Measurements from ENCODE around the gene TMEM44.
A peak's percentile ranks its signal among the peaks of the same experiment; 100 is the strongest.
"Not testable (repeated sequence)": the region's sequence is repeated elsewhere in the genome, so short reads cannot be mapped to it uniquely, and the experiment has no call there.

Gene TMEM44

DNA sequence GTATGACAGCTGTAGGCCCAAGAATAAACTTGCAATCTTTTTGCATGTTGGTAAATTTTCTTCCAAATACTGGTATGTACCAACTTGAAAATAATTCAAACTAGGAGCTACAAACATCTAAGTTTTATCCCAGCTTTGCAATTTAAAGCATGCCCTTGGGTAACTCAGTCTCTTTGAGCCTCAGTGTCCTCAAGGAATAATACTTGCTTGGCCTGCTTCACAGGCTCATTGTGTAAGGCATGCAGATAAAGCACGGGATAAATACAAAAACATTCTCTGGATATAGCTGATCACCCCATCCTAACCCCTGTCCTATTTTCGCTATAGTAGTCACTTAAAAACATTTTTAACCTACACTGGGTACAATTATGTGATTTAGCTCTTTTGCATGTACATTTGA is 9.6 kb upstream of the TMEM44 start:
- no peak for DNase-seq (ENCODE audit: low read depth, low spot score)

DNA sequence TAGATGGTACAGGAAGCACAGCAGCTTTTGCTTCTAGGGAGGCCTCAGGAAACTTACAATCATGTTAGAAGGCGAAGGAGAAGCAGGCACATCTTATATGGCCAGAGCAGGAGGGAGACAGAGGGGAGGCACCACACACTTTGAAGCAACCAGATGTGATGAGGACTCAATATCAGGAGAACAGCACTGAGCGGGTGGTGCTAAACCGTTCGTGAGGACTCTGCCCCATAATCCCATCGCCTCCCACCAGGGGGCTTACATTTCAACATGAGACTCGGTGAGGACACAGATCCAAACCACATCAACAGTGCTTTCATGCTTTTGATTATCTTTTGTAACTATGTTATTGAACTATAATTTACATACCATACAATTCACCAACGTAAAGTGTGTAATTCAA is 7.6 kb upstream of the TMEM44 start:
- DNase-seq (ENCODE audit: low read depth, low spot score) = peak; percentile 37

DNA sequence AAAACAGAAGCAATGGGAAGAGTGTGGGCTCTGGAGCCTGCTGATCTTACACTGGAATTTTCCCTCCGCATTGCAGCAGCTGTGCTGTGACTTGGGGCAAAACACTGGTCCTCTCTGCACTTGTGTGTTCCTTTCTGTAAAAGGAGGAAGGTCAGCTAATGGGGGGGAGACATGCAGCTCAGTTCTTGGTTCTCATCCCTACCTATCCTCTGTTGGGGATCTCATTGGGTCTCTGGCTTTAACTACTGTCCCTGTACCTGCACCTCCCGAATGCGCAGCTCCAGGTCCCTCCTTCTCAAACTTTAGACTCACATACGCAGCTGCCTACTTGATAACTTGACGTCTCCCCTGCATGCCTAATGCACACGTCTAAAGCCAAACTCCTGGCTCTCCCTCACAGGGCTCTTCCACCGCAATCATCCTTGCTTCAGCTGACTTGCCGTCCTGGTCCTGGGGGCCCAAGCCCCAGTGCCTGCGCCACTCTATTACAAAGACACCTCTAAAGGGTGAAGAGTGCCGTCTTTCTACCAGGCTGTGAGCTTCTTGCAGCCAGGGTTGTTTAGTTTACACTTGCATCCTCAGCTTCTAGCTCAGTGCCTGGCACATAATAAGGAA is 5.9 kb upstream of the TMEM44 start:
- no peak for DNase-seq (ENCODE audit: low read depth, low spot score)

DNA sequence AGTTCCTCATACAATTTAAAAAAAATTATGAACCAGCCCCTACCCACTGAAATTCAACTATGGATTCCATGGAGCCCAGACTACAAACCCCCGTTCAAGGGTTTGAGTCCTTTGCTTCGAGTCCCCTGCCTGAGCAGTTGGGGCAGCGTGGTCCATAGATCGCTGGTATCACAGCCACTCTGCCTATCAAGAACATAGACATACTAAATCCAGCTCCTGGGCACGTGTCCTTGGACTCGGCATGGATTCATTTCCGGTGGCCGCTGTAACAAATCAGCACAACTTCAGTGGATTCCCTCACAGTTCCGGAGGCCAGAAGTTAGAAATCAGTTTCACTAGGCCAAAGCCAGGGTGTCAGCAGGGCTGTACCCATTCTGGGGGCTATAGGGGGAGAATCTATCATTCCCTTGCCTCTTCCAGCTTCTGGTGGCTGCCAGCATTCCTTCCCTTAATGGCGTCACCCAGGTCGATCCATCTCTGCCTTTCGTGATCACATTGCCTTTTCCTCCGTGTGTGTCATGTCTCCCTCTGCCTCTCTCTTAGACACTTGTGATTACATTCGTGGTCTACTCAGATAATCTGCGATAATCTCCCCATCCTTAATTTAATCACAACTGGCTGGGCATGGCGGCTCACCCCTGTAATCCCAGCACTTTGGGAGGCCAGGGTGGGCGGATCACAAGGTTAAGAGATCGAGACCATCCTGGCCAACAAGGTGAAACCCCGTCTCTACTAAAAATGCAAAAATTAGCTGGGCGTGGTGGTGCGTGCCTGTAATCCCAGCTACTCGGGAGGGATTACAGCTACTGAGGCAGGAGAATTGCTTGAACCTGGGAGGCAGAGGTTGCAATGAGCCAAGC is 4.6 kb upstream of the TMEM44 start:
- DNase-seq (ENCODE audit: low read depth, low spot score) = no peak

DNA sequence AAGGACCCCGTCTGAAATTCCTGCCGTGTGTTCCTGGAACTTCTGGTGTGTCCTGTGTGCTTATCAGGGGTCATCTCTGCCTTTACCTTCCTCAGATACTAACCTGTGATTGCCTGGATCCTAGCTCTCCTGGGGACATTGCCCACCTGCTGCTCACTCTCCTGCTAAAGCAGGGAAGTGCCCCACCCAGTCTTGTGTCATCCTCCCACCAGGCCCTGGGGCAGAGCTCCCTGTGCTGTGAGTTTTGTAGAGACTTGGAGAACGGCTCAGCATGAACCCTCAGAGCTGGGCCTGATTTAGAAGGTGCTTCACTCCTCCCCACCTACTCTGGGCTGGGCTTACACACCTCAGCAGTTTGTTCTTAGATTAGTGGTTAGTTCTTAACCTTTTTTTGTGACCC is 3.8 kb upstream of the TMEM44 start:
- no peak for DNase-seq (ENCODE audit: low read depth, low spot score)

DNA sequence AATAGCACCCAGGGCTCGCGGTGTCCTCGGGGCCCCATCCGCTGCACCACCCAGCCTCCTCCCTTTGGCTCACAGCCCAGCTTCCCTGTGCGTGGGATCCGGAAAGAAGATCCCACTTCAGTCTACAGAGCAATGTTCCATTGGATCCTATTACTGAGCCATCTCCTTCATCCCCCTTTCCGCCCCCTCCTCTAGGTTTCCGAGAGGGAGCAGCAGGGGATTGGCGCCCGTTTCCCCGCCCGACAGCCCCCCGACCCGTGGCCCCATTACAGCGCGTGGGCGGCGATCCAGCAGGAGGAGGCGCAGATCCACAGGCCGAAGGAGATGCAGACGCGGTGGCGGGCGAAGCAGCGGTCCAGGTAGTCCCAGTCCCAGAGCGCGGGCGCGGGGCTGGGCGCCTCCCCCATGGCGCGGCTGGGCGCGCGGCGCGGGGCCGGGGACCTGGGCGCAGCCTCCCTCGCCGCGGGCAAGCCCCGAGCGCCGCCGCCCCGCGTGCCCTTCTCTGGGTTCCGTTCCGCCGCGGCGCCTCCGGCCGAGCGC is 340 bp downstream of the TMEM44 start:
- DNase-seq (ENCODE audit: low read depth, low spot score) = no peak

DNA sequence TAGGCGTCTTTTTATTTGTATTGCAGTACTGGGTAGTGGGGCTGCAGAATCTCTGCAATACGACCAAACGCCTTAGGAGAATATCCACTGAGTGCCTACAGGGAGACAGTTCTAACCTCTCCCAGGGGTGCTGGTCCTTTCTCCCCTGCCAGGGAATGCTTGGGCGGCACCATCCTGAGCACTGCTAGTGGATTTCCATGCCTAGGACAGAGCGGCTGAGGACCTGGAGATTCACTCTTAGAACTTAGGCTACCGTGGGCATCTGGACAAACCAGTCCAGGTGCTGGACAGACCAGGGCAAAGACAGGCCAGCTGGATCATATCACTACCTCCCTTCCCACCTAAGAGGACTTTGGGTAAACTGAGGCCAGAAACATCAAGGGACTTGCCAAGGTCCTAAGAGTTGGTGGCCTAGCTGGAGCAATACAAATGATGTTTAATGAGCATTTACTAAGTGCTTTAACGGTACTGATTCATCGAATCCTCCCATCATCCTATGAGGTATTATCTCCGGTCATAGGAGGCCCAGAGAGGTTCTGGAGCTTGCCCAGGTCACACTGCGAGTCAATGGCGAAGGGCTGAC is 902 bp downstream of the TMEM44 start:
- DNase-seq (ENCODE audit: low read depth, low spot score) = no peak

DNA sequence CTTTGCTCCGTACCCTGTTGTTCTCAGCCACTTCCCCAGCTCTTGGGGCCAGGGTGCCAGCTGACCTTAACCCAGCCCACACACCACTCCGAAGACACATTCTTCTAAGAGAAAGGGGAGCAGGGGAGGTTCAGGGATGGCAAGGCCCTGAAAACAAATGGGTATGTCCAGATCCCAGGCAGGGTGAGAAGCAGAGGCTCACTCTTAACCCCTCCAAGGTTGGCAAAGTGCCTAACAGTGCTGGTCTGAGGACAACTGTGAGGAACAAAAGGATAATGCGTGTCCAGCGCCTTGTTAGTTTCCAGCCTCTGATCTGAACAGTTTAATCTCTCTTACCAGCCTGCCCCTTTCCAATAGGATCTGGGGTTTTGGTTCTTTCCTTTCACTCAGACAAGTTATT is 1.5 kb downstream of the TMEM44 start:
- no peak for DNase-seq (ENCODE audit: low read depth, low spot score)

DNA sequence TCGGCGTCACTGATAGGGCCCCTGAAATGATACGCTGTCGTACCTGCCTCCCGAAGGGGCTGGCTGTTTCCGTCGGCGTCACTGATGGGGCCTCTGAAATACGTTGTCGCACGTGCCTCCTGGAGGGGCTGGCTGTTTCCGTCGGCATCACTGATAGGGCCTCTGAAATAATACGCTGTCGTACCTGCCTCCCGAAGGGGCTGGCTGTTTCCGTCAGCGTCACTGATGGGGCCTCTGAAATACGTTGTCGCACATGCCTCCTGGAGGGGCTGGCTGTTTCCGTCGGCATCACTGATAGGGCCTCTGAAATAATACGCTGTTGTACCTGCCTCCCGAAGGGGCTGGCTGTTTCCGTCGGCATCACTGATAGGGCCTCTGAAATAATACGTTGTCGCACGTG is 2.5 kb downstream of the TMEM44 start:
- DNase-seq (ENCODE audit: low read depth, low spot score) = not testable (repeated sequence)

DNA sequence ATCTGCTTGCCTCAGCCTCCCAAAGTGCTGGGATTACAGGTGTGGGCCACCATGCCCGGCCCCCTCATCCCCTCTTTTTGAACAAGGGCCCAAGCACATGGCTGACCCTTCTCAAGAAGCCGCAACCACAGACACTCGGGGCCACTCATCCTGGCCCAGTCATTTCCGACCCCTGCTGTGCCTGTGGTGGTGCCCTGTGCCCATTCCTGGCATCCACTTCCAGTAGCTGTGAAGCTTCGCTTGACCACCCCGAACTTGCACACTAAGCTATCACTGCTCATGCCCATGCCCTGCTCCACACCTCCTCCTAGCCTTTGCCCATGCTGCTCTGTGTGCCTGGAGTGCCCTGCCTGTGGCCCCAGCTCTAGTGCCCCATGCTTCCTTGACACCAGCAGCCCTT is 8.3 kb downstream of the TMEM44 start:
- no peak for DNase-seq (ENCODE audit: low read depth, low spot score)

DNA sequence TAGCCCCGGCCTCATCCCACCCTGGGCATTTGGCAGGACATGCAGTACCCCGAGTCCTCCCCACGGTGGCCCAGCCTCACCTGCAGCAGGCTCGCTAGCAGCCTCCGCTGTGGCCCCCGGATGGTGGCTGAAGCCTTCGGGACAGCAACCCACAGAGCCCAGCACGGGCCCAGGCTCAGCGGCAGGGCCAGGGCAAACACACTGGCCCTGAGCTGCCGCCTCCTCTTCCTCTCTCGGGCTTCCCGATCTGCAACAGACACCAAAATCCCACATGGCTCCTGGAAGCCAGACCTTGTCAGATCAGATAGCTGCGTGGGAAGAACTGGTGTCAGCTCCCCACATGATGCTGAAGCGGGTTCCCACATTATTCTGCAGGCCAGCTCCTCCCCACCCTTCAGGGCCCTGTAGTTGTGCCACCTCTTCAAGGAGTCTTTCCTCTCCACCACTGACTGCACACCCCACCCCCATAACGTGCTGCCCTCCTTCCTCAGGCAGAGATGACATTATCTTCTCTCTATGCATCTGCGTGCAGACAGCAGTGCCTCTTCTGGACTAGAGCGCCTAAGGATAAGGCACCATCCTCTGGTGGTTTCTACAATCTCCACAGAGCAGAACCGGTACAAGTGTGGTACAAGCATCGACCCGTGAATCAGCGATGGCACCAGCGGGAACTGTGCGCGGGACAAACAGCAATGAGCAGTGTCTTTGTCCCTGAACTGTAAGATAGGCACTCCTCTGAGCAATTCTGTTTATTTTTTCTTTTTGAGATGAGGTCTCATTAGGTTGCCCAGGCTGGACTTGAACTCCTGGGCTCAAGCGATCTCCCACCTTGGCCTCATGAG is 9.5 kb downstream of the TMEM44 start:
- no peak for DNase-seq (ENCODE audit: low read depth, low spot score)

DNA sequence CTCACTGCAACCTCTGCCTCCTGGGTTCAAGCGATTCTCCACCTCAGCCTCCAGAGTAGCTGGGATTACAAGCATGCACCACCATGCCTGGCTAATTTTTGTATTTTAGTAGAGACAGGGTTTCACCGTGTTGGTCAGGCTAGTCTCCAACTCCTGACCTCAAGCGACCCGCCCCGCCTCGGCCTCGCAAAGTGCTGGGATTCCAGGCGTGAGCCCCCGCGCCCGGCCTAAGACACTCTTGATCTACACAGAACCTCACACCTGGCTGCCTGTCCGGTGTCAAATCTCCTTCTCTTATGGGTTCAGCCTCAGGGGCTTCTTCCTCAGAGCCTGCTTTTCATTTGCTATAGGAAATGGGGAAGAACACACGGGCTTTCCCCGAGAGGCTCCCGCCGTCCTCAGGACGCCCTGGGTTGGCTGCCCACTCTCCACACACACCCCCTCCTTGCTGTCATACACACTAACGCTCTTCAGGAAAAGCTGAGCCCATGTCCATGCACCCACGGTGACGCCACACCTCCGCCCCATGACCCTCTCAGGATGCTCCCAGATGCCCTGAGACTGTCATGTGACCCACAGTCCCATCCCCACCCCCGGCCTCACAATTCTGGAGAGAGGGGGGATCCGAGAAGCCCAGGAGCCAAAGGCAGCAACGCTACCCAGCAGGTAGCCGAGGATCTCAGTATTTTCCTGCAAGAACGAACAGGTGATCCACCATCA is 10.4 kb downstream of the TMEM44 start:
- no peak for DNase-seq (ENCODE audit: low read depth, low spot score)

DNA sequence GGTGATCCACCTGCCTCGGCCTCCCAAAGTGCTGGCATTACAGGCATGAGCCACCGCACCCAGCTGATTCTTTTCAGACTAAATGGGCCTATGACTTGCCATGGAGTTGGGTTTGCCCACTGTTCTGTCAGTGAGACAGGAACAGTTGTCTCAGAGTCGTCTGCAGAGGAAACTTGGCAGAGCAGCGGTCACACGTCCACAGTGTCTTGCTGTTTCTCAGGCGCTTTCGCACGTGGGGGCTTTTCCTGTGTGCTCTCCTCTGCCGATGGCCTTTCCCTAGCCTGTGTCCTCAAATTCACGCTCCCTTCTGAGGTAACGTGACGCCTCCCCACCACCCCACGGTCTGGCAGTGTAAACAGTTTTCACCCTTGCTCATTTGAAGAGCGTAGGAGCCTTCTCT is 11.3 kb downstream of the TMEM44 start:
- no peak for DNase-seq (ENCODE audit: low read depth, low spot score)

DNA sequence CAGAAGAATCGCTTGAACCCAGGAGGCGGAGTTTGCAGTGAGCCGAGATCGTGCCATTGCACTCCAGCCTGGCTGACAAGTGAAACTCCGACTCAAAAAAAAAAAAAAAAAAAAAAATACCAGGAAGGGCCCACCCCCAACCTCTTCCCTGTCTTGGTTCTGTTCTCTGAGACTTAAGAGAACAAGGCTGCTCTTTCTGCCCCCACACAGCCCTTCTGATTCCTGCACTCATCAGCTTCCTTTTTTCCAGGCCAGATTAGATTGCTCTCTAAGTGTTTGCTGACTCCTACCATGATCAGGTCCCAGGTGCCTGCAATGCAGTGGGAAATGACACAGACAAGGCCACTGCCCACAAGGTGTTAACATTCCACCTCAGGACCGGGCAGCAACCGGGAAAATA is 13.0 kb downstream of the TMEM44 start:
- no peak for DNase-seq (ENCODE audit: low read depth, low spot score)

DNA sequence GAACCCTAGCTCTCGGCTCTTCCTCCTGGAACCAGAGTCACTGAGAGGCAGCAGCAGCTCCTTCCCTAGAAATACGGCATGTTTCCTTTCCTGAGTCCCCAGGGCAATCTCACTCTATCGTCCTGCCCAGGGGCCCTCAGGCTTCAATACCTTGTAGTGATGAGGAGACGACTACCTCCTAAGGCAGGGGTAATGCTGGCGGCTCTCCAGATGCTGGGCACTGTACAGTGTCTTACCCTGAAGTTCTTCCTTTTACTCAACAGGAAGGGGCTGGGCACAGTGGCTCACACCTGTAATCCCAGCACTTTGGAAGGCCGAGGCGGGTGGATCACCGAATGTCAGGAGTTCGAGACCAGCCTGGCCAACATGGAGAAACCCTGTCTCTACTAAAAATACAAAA is 13.5 kb downstream of the TMEM44 start:
- DNase-seq (ENCODE audit: low read depth, low spot score) = no peak

DNA sequence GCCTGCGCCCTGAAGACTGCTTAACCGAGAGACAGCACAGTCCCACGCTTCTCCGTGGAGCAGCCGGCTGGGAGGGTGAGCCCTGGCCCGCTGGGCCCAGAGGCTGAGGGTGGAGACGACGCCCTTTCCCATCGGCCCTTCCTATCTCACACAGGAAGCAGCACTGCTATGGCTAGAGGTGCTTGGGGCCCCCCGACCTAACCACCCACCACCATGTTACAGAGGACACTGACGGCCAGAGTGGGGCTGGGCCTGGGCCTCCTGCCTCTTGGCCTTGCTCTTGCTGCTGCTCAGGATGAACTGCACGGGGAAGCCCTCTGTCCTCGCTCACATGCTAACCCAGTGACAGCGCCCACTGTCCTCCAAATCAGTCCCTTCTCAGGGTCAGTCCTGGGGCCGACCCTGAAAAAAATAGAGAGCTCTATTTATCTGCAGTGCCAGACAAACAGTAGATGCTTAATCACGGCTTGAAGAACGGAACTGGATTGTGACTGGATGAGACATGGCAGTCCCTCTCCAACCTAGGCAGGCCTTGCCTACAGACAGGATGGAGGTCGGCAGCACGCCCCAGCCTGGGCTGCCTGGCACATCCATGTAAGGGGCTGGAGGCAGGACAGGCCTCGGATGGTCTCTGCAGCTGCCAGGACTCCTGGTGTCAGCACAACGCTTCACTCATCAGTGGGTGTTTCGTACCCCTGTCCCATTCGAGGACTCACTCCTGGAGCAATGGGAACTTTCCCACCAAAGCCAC is 14.2 kb downstream of the TMEM44 start:
- DNase-seq (ENCODE audit: low read depth, low spot score) = no peak

DNA sequence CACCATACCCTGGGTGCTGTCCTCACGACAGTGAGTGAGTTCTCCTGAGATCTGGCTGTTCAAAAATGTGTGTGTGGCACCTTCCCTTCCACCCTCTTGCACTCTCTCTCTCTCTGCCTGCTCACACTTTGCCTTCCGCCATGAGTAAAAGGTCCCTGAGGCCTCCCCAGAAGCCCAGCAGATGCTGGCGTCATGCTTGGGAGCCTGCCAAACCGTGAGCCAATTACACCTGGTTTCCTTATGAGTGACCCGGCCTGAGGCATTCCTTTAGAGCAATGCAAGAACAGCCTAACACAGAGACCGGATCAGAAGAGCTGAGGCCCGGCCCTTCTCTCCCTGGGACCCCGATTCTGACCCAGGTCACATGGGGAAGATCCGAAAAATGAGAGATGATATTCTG is 15.4 kb downstream of the TMEM44 start:
- DNase-seq (ENCODE audit: low read depth, low spot score) = peak; percentile 67

DNA sequence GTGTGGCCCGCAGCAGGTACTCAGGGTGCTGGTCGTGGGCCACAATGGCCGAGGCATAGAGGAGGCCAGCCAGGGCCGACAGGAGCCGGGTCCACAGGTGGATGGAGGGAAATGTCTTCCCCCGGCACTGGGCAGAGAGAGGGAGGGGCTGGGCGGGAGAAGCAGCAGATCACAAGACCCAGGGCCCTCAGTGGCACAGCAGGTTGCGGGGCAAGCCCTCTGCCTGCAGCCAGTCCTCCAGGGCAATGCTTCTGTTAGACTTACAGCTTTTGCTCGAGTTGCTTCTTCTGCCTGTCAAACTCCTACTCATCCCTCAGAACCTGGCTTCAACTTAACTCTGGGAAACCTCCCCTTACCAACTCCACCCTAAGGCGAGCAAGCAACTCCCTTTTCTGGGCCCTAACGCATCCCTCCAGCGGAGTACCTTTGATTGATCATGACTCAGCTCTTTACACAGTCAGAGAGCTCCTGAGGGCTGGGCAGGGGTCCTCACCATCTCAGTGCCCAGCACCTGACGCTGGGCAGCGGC is 16.0 kb downstream of the TMEM44 start:
- DNase-seq (ENCODE audit: low read depth, low spot score) = no peak

DNA sequence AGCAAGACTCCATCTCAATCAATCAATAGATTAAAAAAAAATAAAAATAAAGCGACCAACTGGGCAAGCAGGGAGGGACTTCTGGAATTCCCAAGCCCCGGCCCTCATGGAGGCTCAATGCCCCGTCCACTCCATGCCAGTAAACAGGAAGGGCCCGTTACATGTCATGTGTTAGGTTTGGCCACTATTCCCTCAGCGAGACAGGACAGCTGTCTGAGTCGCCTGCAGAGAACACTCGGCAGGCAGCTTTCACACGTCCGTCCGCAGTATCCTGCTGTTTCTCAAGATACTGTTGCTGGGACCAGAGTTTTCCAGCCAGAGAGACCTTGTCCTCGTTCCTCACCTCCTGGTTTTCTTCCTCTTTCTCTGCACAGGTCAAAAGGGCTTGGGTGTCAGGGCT is 18.0 kb downstream of the TMEM44 start:
- DNase-seq (ENCODE audit: low read depth, low spot score) = no peak

DNA sequence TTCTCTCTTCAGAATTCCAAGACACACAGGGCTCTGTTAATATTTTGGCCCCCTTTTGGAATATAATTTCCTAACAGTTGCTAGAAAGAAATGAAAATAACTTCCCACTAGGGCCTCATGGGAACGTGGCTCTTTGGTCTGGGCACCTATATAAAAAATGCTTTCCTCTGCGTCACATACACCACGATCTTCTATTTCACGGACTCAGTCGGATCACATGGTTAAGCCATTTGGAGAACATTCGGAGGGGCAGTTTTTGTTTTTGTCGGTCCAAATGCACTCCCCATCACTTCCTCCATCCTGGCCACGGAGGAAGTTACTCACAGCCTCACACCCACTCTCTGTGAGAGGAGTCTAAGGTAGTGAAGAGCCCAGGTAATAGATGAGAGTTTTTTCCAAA is 21.0 kb downstream of the TMEM44 start:
- DNase-seq (ENCODE audit: low read depth, low spot score) = no peak

Measured in astrocyte of the hippocampus (primary cell).